Breast epithelium (tissue), 3 donors: Measurements from ENCODE around the gene DOCK9.

Experiments
- POLR2A ChIP-seq: fragments of 450-650 bp; IDR thresholded peaks from one replicate; pipeline ENCODE4 v1.6.1; 2016; ENCODE audit warnings: antibody characterized with exemption, mild to moderate bottlenecking, moderate library complexity
- TF ChIP-seq, protein P1 (sequence below), 3 donors: fragments of 450-650 bp; IDR thresholded peaks; one replicate each; pipeline ENCODE4 v1.5.1; 2016 to 2017; ENCODE audit warnings: antibody characterized with exemption in 3 of 3, mild to moderate bottlenecking in 3 of 3, moderate library complexity in 3 of 3

DNA sequence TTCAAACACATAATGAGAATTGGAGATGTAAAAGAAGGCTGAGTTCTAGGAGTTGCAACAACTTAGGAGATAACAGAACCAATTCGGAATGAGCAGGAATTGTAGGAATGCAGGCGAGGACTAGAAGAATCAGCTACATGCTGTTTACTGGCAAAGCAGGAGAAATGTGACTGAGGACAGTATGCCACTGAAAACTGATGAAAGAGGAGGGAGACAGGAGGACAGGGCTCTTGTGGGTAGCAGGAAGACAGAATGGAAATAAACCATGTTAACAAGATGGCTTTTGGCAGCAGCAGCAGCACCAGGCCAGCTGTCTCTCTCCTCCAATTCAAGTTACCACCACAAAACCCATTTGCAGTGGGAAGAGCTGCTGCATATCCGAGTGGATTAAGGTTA is 134.4 kb downstream of the DOCK9 start:
- TF ChIP-seq, protein P1, sequence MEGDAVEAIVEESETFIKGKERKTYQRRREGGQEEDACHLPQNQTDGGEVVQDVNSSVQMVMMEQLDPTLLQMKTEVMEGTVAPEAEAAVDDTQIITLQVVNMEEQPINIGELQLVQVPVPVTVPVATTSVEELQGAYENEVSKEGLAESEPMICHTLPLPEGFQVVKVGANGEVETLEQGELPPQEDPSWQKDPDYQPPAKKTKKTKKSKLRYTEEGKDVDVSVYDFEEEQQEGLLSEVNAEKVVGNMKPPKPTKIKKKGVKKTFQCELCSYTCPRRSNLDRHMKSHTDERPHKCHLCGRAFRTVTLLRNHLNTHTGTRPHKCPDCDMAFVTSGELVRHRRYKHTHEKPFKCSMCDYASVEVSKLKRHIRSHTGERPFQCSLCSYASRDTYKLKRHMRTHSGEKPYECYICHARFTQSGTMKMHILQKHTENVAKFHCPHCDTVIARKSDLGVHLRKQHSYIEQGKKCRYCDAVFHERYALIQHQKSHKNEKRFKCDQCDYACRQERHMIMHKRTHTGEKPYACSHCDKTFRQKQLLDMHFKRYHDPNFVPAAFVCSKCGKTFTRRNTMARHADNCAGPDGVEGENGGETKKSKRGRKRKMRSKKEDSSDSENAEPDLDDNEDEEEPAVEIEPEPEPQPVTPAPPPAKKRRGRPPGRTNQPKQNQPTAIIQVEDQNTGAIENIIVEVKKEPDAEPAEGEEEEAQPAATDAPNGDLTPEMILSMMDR (IDR thresholded peaks at IDR 0.05), result no peak
- TF ChIP-seq POLR2A, result no peak
